Stimulated activated CD8-positive, alpha-beta memory T cell treated with anti-CD3 and anti-CD28 coated beads, Interleukin-4, amount 100 ng/mL, for 1 hour (primary cell): Measurements from ENCODE around the gene NCOA1.
"Not testable (repeated sequence)": the region's sequence is repeated elsewhere in the genome, so short reads cannot be mapped to it uniquely, and the experiment has no call there.

Source experiments
- DNase-seq, 2 donors: peaks; one replicate each; pipeline ENCODE4 v3.0.0-alpha.2; 2020; ENCODE audit warnings: low read depth in 2 of 2, low spot score in 1 of 2

Gene NCOA1

DNA sequence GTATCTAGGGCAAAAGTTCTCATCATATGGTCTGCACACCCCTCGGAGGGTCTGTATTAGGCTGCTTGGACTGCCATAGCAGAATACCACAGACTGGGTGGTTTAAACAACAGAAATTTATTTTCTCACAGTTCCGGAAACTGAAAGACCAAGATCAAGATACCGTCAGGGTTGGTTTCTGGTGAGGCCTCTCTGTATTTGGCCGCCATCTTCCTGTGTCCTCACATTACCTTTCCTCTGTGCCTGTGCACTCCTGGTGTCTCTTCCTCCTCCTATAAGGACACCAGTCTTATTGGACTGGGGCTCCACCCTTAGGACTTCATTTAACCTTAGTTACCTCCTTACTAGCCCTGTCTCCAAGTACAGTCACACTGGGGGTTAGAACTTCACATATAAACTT, 132.5 kb downstream of the NCOA1 start:
- no peak for DNase-seq

DNA sequence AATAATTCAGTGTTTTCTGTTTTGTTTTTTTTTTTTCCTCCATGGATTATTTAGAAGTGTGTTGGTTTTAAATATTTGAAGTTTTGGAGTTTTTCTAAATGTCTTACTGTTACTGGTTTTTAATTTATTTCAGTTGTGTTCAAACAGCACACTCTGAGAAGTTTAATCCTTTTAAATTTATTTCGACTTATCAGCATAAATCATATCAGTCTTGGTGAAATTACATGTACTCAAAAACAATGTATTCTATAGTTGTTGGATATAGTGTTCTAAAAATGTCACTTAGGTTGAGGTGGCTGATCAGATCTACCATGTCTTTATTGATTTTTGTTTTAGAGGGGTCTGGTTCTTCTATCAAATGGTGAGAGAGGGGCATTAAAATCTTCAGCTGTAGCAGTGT, 134.7 kb downstream of the NCOA1 start:
- DNase-seq, result no peak

- DNase-seq, result no peak
Observed at GRCh38 chr2:24626131-24626530, 135.1 kb downstream of the NCOA1 start.

DNA sequence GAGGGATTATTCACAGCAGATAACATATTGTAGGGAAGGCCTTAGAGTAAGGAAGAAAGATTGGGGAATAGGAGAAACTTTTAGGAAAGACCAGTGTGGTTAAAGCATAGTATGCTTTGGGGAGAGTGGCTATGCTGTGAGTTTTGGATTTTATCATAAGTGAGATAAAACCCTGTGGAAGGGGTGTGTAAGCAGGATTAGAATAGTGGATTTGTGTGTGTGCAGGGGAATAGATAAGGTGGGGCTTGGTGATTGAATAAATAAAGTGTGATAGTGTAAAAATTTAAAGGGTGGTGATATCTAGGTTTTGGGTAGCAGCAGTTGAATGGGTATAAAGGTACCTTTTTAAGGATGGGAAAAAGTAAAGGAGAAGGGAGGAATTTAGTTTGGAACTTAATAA, 137.7 kb downstream of the NCOA1 start:
- no peak for DNase-seq

- DNase-seq, result no peak
Observed at GRCh38 chr2:24632172-24632571, 141.1 kb downstream of the NCOA1 start.

DNA sequence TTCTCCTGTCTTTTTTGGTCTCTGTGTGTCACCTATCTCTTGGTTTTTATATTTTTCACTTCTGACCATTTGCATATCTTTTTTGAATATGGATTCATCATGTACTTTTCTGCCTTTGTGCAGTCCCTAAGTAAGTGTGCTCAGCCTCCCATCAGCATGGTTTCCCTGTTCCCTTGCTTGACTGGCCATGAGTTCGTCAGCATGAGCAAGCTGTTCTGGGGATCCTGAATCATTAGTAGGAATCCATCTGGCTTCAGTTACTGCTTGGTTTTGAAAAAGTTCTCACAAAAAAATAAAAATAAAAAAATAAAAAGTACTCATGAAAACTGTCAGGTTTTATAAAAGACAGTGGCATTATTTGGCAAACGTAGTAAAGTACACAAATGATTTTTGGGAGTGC, 144.1 kb downstream of the NCOA1 start:
- DNase-seq, result no peak

GRCh38 chr2:24638568-24638967, 147.5 kb downstream of the NCOA1 start:
- no peak for DNase-seq

- DNase-seq, result no peak
Observed at GRCh38 chr2:24642351-24642750, 151.3 kb downstream of the NCOA1 start.

DNA sequence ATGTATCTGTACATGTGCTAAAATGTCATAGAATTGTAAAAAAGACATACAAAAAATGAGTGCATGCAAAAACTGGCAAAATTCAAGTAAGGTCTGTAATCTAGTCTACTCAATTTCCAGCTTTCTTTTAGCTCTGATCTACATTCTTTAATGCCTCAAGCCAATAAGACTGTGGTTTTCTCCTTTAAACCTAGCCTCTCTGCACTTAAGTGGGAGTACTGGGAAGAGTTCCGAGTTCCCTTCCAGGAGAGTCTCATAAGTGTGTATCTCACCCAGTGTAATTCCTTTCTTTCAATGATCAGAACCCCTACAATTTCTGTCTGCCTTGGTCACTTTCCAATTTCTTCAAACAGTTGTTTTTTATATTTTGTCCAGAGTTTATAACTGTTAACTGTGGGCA, 152.0 kb downstream of the NCOA1 start:
- no peak for DNase-seq

DNA sequence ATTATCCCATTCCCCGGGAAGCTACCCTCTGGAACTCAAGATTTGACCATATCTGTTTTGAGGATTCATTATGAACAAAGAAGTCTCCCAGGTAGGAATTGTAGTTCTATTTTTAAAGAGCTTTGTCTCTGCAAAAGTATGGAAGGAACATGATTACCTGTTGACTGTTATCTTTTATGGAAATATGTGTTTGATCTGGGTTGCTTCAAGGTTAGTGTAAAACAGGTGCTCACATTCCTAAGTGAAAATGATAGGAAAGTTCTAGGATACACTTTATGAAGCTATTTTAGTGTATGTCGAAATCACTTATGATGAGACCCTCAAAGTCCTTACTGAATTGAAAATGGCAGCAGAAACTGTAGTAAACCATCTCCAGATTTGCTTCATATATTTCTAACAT, 153.0 kb downstream of the NCOA1 start:
- DNase-seq, result no peak

DNA sequence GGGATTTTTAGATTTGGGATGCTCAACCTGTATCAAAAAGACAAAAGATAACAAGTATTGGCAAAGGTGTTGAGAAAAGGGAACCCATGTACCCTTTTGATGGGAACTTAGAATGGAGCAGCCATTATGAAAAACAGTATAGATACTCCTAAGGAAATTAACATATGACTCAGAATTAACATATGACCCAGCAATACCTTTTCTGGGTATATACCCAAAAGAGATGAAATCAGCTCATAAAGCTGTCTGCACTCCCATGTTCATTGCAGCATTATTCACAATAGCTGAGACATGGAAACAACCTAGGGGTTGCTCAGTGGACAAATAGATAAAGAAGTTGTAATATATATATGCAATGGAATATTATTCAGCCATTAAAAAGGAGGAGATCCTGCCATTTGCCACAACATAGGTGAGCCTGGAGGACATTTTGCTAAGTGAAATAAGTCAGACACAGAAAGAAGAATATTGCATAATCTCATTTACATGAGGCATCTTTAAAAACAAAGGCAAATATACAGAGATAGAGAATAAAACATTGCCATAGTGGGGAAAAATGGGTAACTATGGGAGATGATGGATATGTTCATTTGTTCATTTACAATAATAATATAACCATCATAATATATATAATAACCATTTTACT, 160.1 kb downstream of the NCOA1 start:
- DNase-seq, result no peak

DNA sequence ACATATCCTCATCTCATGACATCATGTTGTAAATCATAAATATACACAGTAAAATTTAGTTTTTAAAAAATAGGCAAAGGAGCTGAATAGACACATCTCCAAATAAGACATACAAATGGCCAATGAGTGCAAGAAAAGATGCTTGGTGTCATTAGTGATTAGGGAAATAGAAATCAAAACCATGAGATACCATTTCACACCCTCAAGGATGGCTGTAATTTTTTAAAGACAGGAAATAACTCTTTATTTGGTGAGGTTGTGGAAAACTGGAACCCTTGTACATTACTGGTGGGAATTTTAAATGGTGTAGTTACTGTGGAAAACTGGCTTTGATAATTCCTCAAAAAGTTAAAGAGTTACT, 160.6 kb downstream of the NCOA1 start:
- no peak for DNase-seq

DNA sequence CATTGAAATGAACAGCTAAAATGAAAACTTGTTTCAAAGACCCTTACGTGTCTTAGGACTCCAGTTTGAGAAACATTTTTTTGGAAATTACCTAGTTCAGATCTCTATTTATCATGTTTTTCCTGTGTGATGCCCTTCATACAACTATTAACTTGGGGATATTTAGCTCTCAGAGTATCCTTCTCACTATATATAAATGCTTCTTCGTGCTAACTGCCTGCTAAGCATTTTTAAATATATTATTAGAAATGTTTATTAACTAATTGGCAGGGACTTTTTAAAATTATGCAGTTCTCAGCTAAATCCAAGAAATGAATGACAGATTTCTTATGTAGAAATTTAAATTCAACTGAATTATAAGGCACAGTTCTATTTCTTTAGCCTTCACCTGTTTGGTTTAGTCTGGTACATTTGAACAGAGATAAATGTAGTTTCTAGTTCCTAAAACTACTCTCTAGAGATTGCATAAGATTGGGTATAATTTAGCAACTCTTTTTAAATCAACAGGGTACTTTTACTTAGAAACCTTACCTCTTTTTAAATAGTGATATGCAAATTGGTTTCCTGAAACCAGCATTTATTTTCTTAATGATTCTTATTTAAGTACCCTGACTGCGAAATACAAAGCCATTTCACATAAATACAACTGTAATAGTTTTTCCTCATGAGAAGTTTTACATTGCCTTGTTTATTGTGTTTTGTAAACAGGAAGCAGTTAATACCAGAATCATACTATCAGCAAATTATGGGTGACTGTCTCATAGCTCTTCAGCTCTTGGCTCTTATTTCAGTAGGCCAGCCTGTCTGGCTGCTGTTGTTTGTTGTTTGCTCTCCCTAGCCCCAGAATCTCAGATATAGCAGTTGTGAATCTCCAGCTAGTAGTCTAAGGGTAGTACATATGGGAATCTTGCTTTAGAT, 161.5 kb downstream of the NCOA1 start:
- no peak for DNase-seq

GRCh38 chr2:24657818-24658217, 166.8 kb downstream of the NCOA1 start:
- DNase-seq, result no peak

- DNase-seq, result no peak
Observed at GRCh38 chr2:24658531-24659202, 167.6 kb downstream of the NCOA1 start.

DNA sequence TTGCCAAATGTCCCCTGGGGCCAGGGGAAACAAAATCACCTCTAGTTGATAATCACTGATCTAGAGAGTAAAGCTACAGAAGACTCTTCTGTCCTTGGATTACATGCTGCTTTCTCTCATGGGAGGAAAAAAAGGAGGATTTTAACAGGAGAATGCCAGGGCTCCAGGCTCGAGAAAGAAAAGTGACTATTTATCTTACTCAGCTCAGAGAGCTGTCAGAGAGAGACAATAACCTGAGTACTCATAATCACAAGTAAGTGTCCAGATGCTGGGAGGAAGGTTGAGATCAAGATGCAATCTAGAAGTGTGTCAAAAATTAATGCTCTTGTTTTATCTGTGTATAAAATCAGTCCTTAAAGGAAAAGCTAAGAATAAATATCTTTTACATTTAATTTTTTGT, 168.8 kb downstream of the NCOA1 start:
- DNase-seq, result no peak

DNA sequence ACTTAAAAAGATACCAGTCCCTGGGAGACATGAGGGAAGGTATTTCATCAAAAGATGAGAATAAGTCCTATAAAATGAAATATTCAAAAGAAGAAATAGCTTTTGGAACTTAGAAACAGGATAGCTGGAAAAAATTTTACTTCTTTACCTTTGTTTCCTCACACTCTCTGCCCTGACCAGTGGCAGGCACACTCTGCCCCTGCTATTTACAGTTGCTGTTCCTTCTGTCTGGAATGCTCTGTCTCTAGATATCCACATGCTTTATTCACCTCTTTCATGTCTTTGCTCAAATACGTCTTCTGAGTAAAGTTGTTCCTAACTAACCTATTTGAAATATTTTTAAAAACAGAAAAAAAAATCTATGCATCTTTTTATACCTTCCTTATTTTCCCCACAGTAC, 176.5 kb downstream of the NCOA1 start:
- DNase-seq, result no peak

GRCh38 chr2:24671230-24671629, 180.2 kb downstream of the NCOA1 start:
- DNase-seq, result no peak

GRCh38 chr2:24672589-24672988, 181.5 kb downstream of the NCOA1 start:
- no peak for DNase-seq

DNA sequence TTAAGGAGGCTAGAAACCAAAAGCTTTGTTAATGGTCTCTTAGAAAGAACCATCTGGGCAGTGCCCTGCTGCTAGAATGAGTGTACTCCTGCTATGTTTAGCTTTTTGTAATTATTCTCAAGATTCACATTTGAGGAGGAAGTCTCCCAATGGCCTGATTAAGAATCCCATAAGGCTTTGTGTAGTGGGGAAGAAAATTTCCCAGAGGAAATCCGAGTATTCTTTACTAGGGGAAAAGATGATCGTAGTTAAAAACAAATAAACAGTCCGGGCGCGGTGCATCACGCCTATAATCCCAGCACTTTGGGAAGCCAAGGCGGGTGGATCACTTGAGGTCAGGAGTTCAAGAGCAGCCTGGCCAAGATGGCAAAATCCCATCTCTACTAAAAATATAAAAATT, 184.3 kb downstream of the NCOA1 start:
- DNase-seq, result no peak

DNA sequence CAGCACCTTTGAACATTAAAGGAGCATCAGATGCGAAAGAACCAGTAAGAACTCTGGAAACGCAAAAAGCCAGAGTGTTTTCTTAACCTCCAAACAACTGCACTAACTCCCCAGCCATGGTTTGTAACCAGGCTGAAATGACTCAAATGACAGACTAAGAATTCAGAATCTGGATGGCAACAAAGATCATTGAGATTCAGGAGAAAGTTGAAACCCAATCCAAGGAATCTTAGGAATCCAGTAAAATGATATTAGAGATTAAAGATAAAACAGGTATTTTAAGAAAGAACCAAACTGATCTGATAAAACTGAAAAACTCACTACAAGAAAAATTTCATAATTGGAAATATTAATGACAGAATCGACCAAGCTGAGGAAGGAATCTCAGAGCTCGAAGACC, 185.4 kb downstream of the NCOA1 start:
- no peak for DNase-seq

DNA sequence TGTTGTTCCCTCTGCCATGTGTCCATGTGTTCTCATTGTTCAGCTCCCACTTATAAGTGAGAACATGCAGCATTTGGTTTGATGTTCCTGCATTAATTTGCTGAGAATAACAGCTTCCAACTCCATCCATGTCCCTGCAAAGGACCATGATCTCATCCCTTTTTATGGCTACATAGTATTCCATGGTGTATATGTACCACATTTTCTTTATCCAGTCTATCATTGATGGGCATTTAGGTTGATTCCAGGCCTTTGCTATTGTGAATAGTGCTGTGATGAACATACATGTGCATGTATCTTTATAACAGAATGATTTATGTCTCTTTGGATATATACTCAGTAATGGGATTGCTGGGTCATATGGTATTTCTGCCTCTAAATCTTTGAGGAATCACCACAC, 187.0 kb downstream of the NCOA1 start:
- not testable (repeated sequence) for DNase-seq
